NCI-H1417 treated with DMSO at 0.1 percent for 48 hours (cell line): Measurements from ENCODE around the gene NES.
A peak's percentile ranks its signal among the peaks of the same experiment; 100 is the strongest.

Experiments
- DNase-seq: peaks from one replicate; lab custom pipeline; 2025; lab: John Stamatoyannopoulos, UW

NES gene

GRCh38 chr1:156704930-156705320 is 27.7 kb upstream of the NES start:
- no peak for DNase-seq

DNA sequence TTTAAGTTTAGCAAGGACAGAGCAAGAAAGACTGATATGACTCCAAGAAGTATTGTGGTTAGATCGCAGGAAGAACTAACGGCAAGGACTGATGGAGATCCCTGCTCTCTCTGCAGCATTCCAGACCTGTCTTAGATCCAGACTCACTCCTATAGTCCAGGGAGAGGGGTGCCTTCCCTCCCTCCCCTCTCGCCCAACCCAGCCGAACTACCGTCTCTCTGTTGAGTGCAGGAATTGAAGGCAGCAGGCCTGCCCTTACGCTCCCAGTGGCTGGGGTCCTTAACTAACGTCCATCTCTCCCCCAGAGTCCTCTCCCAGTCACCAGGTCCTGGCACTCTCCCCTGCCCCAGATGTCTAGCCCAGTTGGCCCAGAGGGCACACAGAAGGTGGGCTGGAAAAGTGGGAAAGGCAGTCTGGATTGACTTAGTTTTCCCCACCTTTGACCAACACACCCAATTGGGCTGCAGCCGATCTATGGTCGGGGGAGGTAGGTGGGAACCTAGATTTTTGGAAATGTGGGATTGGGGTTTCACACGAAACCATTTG is 27.0 kb upstream of the NES start:
- no peak for DNase-seq

DNA sequence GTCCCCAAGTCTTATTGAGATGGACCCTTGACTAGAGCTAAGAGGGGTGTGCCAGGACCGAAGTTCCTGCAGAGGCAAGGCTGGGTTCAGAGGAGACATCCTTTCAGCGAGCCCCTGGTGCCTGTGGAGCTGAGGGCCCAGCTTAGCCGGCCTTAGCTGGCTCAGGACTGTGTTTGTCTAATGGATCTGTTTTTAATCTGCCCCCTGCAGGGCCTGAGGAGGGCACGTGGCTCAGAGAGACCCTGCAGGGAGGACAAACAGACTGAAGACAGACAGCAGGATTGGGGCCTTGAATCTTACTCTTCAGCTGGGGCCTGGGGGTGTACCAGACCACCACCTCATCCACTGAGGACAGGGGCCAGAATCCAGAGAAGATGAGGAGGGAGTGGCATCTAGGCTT is 26.5 kb upstream of the NES start:
- no peak for DNase-seq

DNA sequence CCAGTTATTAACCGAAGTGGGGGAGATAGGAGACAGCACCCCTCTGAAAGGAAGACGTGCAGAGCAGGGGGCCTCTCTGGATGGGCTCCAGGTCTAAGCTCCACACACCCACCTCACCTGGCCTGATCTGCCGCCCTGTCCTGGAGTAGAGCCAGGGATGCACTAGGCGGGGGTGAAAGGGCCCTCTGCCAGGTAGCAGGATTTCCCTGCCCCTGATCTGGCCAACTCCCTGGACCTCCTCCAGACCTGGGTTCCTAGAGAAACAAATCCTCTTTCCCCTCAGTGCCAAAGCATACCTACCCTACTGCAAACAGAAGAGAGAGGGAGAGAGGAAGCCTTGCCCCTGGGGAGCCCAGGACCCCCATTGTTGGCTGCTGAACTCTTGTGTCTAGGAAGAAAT is 26.1 kb upstream of the NES start:
- DNase-seq, result no peak

DNA sequence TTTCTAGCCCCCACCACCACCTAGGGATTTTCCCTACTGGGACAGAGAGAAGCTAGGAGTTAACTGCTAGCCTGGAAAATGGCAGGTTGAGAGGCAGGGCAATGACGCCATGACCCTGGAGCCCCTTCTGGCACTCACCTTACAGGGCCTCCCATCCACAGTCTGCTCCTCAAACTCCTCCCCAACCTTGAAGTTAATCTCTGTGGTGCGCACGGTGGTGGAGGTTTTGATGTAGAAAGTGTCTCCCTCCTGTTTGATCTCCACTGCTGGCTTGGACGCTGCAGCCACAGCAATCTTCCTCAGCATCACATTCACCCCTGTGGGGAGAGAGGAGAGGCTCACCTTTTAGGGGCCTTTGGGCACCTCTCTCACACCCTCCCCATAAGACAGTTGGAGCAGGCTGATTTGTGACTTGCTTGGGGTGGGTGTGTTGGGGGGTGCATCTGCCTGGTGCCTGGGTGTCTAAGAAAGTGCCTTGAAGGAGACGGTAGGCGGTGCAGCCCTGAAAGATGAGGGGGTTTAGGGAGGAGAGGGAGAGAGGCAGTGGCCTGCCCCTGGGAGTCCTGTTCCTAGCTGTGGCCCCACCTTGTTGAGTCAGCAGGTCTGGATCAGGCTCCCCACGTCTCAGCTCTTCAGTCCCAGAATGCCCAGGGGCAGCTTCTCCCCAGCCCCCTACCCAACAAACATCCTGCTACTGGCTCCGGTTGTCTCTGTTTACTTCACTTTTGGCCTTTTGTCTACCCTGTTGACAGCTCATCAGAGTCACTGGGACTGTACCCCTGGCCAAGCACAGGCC is 23.7 kb upstream of the NES start:
- DNase-seq, result no peak

GRCh38 chr1:156698995-156699394 is 21.8 kb upstream of the NES start:
- no peak for DNase-seq

DNA sequence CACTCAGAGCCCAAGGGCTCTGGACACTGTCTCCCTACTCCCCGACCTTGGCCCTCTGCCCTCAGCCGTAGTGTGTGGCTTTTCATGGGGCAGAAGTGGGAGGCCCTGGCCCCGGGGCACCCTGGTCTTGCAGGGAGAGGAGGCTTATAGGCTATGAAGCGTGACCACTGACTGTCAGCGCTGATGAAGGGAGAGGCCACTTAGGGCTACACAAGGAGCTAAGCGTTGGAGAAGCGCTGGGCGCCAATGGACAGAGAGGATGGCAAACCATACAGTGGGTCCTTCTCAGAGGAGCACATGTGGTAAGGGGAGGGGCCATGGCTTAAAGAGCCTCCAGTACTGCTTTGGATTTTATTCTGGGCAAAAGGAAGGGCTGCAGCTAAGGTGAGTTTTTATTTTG is 20.3 kb upstream of the NES start:
- no peak for DNase-seq

- no peak for DNase-seq
Measured at GRCh38 chr1:156696755-156697154, 19.5 kb upstream of the NES start.

- no peak for DNase-seq
Measured at GRCh38 chr1:156694690-156694962, 17.4 kb upstream of the NES start.

DNA sequence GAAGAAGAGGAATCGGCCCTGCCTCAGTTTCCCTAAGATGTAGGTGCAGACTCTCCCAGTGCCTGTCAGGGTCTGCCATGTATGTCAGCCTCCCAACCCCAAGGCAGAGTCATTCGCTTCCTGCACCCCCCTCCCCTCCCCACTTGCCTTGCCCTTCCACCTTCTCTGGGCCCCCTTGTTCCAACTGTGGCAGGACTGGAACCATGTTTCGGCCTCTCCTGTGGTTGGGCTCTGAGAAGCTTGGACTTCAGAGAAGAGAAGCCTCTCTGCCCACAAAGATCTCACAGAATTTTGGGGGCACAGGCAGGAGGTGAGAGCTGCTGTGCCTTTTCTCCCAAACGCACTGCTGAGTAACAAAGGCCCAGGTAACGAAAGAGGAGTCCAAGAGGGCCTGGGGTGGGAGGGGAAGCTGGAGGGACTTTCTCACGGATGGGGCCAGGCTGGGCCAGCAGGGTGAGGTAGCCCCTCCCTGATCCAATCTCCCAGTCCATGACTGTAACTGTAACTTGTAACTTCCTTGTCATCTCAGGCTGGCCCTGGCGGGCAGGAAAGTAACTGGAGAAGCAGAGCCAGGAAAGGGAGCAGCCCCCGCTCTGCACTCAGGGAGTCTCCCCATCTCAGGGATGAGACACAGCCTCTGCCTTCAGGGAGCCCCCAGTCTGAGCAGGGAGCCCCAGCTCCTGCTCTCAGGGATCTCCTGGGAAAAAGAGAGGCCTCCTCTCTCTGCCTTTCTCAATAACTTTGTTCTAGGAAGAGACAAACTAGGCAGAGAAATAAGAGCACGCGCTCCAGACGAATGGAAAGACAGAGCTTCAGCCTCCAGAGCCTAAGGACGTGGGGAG is 16.9 kb upstream of the NES start:
- DNase-seq, result no peak

DNA sequence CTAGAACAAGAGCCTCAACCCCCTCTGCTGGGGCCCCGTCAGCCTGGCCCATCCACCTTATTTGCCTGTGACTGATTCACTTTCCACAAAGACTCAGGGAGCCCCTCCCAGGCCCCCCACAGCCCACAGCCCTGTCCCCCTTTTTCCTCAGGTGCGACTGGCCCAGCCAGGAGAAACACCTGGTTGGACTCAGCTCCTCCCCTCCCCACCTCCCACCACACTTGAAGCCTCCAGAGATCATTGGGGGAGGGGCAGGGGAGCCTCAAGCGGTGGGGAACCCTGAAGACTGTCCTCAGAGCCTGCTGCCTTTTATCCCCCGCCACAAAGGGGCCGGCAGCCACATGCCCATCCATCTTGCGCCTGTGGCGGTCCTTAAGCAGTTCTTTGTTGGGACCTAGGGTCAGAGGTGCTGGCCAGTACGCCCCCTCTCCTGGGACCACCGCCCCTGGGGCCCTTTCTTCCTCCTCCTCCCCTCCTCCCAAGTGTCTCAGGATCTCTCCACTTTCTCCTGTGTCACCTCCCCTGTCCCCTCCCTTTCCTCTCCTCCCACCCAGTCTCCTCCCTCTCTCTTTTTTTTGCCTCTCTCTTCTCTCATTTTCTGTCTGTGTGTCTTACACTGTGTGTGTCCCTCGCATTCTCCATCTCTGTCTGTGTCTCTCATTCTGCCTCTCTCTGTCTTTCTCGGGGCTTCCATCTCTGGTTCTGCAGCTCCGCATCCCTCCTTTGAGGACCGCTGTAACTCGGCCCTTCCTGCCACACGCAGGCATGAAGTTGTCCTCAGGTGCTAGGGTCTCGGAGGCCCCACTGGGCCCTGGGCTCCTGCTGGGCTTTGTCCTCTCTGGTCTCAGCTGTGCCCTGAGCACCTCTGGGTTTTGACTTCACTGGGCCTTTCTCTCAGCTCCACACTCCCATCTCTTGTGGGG is 16.0 kb upstream of the NES start:
- DNase-seq, result no peak

DNA sequence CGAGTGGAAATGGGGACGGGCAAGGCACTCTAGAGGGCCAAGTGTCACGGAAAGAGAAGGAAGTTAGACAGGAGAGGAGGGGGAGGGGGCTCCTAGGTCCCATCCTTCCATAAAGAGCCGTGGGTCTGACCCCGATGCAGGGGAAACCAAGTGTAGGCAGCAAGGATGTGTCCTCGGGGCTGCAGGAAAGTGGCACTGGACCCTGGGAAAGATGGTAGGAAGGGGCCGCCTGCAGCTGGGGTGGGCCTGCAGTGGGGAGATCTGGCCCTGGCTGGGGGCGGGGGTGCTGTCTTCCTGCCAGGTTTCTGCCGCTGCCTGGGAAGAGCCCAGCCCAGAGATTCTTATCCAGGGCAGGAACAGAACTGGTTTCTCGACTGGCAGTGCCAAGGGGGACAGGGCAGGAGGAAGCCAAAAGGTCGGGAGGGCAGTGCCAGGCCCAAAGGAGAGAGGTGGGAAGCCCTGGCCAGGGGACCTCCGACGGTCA is 15.3 kb upstream of the NES start:
- no peak for DNase-seq

DNA sequence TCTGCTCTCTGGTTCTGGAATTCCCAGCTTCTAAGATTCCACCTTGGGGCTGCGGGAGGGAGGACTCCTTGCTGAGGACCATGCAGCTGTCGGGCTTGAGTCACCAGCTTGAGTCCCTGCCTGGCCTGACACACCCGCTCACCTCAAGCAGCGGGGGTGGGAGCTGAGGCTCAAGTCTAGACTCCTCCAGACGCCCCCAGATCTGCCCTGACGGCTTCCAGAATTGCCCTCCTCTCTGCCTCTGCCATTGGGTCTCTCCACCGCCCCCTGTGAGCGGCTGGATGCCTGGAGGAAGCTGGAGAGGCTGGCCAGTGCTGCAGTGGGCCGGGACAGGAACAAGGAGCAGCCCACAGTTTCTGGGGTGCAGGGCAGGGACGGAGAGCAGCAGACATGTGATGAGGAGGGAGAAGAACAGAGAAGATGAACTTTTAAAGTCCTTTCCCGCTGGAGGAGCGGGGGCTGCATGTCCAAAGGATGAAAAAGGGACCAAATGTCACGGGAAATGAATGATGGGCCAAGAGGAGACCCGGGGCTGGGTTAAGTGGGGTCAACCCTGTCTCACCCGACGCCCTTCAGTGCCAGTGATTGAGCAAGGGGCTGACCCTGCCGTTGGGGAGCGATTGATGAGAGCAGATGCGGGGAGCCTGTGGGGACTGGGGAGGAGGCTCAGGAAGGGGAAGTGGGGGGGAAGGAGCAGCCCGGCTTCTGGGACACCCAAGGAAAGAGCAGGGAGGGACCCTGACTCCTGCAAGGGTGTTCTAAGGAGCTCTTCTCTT is 14.6 kb upstream of the NES start:
- no peak for DNase-seq

DNA sequence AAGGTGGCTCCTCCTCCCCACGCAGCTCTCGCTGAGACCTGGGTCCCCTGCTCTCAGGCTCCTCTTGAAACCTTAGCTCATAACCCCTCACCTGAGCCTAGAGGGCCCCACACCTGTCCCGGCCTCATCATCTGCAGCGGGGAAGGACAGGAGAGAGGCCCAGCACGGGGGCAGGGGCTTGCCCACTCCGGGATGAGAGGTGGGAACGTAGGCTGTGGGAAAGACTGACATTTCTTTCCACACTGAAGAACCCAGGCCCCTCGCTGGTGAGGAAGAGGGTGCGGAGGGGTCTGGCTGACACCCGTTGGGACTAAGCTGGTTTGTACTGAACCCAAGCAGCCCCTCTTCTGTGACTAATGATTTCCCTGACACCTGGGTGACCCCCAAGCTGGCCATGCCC is 14.0 kb upstream of the NES start:
- DNase-seq, result no peak

- no peak for DNase-seq
Measured at GRCh38 chr1:156690675-156691036, 13.4 kb upstream of the NES start.

DNA sequence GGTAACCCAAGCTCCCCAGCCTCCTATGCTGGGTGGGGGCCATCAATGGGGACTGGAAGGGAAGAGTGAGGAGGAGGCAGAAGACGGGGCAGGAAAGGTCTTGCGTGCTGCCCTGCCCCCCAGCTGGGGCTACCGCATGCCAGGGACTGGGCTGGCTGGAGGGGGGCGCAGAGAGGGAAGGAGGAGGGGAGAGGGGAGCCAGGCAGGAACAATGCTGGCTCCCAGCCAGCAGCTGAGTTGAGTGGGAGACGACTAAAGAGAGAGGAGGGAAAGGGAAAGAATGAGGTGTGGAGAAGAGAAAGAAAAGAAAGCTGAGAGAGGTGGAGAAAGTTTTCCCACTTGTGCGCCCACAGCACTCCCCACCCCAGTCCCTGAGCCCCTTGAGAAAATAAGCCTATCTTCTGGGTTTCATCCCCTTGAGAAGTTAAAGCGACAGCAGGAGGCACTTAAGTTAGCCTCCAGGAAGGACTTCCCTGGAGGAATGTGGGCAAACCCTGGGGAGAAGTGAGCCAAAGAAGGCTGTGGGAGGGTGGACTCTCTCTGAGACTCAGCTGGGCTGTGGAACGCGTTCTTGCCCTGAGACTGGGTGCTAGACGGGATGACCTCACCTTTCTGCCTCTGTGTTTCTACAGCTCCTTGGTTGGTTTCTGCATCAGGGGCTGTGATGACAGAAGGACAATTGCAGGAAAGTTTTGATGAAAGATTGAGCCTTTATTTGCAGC is 12.9 kb upstream of the NES start:
- DNase-seq, result no peak

DNA sequence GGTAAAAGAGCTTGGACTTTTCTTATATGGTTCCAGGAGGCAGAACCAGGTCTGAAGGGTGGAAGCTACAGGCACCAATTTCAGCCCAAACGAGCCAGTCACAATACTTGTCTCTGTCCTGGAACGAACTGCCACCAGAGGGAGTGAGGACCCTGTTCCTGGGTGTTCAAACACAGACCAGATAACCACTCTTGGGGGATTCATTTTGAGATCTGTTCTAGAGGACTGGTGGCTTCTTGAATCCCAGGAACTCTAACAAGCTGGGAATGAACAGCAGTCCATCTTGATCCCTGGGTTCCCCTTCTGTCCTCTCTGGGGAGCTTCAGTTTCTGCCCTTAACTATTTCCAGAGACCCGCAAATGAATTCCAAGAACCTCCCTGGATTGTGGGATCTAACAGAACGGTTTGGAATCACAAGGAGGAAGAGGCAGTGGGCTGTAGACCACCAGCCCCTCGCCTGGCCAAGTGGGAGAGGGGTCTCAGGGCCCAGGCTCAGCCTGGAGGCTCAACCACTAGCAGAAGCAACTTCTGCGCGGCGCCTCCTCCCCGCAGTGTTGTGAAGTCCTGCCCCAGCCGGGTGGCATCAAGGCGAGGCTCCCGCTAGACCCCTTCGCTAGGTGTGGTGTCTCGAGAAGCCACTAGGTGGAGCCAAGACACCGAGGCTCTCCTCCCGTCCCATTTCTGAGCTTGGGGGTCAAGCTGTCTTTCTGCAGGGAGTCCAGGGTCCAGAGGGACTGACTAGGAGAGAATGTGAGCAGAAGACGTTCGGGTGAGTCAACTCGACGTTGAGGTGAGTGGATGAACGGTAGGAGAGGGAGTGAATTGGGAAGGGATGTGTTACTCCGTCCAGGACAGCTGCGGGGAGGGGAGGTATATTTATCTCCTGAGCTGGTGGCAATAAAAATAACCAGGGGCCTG is 12.1 kb upstream of the NES start:
- DNase-seq, result peak; percentile 33

DNA sequence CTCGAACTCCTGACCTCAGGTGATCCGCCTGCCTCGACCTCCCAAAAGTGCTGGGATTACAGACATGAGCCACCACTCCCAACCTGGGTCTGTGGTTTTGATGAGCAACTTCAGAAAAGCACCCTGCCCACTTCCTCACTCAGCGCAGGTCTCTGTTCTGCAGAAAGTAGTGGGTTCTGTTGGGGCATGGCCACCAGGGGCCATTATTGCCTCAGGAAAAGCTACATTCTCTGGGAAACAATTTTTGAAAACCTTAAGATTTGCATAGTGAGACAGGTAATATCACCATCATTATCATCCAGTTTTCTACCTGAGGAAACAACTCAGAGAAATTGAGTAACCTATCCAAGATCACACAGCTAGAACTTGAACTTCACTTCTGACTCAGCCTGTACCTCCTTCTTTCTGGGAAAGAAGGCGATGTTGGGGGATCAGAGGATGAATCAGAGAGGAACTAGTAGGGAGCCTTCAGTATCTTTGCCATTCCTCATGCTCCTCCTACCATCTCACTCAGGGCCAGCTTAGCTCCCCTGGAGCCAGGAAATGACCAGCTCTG is 7.1 kb upstream of the NES start:
- no peak for DNase-seq

DNA sequence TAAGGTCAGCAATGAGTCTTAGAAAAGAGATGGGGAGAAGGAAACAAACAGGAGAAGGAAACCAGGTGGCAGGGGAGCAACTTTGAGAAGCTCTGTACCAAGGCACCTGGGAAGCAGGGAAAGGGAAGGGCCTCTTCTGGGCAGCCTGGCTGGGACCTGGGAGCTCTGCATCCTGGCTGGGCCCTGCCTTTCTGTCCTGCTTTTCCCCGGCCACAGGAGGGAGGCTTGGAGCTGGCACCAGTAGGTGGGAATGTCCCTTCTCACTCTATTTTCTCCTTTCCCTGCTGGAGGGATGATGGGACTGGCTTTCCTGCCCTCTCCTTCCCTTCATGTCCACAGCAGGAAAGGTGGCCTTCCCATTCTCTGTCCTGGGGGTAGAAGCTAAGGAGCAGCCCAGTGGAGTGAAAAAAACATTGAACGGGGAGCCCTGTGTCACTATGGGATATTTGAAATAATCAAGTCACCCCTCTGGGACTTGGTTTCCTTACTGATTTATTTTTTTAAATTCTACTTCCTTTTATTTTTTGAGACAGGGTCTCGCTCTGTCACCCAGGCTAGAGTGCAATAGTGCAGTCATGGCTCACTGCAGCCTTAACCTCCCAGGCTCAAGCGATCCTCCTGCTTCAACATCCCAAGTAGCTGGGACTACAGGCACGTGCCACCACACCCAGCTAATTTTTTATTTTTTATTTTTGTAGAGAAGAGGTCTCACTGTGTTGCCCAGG is 5.1 kb upstream of the NES start:
- no peak for DNase-seq
